RWPE1 (cell line): Measurements from ENCODE around the gene TMPRSS6.

ENCODE experiments used
- CTCF ChIA-PET: fragments of 350-600 bp; sonication (Branson Sonifier 250); formaldehyde crosslinking; extraction: SDS; loops from one replicate; lab custom pipeline; 2021; lab: Yijun Ruan, JAX
- POLR2A ChIA-PET: fragments of 400-600 bp; formaldehyde crosslinking; extraction: SDS; loops from one replicate; lab custom pipeline; 2020; ENCODE audit warnings: antibody characterized with exemption; ENCODE audit not compliant: low non-redundant PET; lab: Yijun Ruan, JAX
- DNase-seq: peaks from one replicate; pipeline ENCODE4 v3.0.0; 2012; ENCODE audit warnings: low spot score
- H3K27ac ChIP-seq: fragments of 450-650 bp; 2 replicates; pipeline ENCODE4 v1.5.1; 2017
- CTCF ChIP-seq: fragments of 450-650 bp; conservative IDR thresholded peaks from 2 replicates; pipeline ENCODE4 v1.5.1; 2017; ENCODE audit warnings: low read depth, mild to moderate bottlenecking

The TMPRSS6 gene

GRCh38 chr22:37048133-37048532, 61.4 kb downstream of the TMPRSS6 start:
- POLR2A ChIA-PET = no interaction called here
- CTCF ChIA-PET = no interaction called here
- no peak for DNase-seq
- no peak overlapping the region for H3K27ac ChIP-seq
- no peak for TF ChIP-seq CTCF

- POLR2A ChIA-PET = no interaction called here
- TF ChIP-seq CTCF = no peak
- DNase-seq = no peak
- CTCF ChIA-PET = no interaction called here
- 0 out of 2 replicates have a peak overlapping the region, but pooled peaks have one; percentile 2 for H3K27ac ChIP-seq
Measured at GRCh38 chr22:37047006-37047405, 62.5 kb downstream of the TMPRSS6 start.

GRCh38 chr22:37046589-37046988, 62.9 kb downstream of the TMPRSS6 start:
- CTCF ChIA-PET = no interaction called here
- no peak for TF ChIP-seq CTCF
- no peak for DNase-seq
- POLR2A ChIA-PET = no interaction called here
- 0 out of 2 replicates have a peak overlapping the region, but pooled peaks have one; percentile 2 for H3K27ac ChIP-seq

GRCh38 chr22:37045958-37046357, 63.6 kb downstream of the TMPRSS6 start:
- ChIA-PET POLR2A (no interaction called here), CTCF (no interaction called here)
- no peak overlapping the region for H3K27ac ChIP-seq
- no peak for DNase-seq
- TF ChIP-seq CTCF = no peak; the same call in 1 of the 2 replicates

- no peak for TF ChIP-seq CTCF
- ChIA-PET CTCF (interaction anchor here (0.5 to 0.8 kb wide), 2 partner anchors 28 to 1252 kb away, joined by 3 to 6 read pairs; no protein-coding TSS in a partner anchor), POLR2A (no interaction called here)
- no peak overlapping the region for H3K27ac ChIP-seq
- DNase-seq = no peak
Measured at GRCh38 chr22:37044634-37045625, 64.6 kb downstream of the TMPRSS6 start.

- no peak overlapping the region for H3K27ac ChIP-seq
- POLR2A ChIA-PET = no interaction called here
- no peak for DNase-seq
- CTCF ChIA-PET = interaction anchor here (0.6 to 0.8 kb wide), 5 partner anchors 12 to 763 kb away, joined by 3 to 5 read pairs (median 3); no protein-coding TSS in a partner anchor
- peak; percentile 52 for TF ChIP-seq CTCF
Measured at GRCh38 chr22:37043828-37044538, 65.5 kb downstream of the TMPRSS6 start.
